ENCODE measurements around the gene COBLL1. TPM values are rescaled to one million over a fixed set of nuclear protein-coding genes. Genes with fewer than 3 reads are reported as not detected.
A peak's percentile ranks its signal among the peaks of the same experiment; 100 is the strongest.

The COBLL1 gene
- total RNA-seq, 3 donors from 2014 or later (not counting 1 experiment from before 2014, with no cell fraction given) = 0.85 to 13.4 (median 2.2) TPM

- no CpG with 5 or more reads among the region's 4 CpGs for WGBS (ENCODE audit: insufficient coverage)
- TF ChIP-seq CTCF (IDR thresholded peaks at IDR 0.05) = no peak
- Histone ChIP-seq H3K27ac (ENCODE audit: low read length) (no peak overlapping the region), H3K4me3 (ENCODE audit: low read length) (no peak overlapping the region), H3K9me3 (ENCODE audit: control insufficient read depth, insufficient read depth, low read length) (no peaks in the 10 kb centered on the region), H3K36me3 (ENCODE audit: control insufficient read depth, insufficient read depth, low read length) (no peaks in the 10 kb centered on the region), H3K27me3 (ENCODE audit: control insufficient read depth, insufficient read depth, low read length) (no peaks in the 10 kb centered on the region), H3K4me1 (ENCODE audit: control insufficient read depth, insufficient read depth, low read length) (no peaks in the 10 kb centered on the region)
- no peak for ATAC-seq
- H3K27me3 Mint-ChIP-seq (ENCODE audit: low read depth in 2 of 2) = peaks cover 0 to 7% of the 10 kb centered on the region in 2 donors
- DNase-seq = no peak
- no peak overlapping the region for H3K4me3 Mint-ChIP-seq
- no peaks in the 10 kb centered on the region for H3K9me3 Mint-ChIP-seq
- no peak overlapping the region for H3K27ac Mint-ChIP-seq
- no peaks in the 10 kb centered on the region for H3K36me3 Mint-ChIP-seq
- intact Hi-C loops (cut with micrococcal nuclease) = no loop called here
- no peaks in the 10 kb centered on the region for H3K4me1 Mint-ChIP-seq
These were observed 98.8 kb downstream of the COBLL1 start for GRCh38 chr2:164742738-164743317.

- ATAC-seq (no peak), DNase-seq (no peak)
- H3K9me3 ChIP-seq (ENCODE audit: control insufficient read depth, insufficient read depth, low read length) = no peaks in the 10 kb centered on the region
- no peaks in the 10 kb centered on the region for H3K9me3 Mint-ChIP-seq
- no peak overlapping the region for H3K27ac ChIP-seq (ENCODE audit: low read length)
- no peaks in the 10 kb centered on the region for H3K4me1 Mint-ChIP-seq
- TF ChIP-seq CTCF (IDR thresholded peaks at IDR 0.05) = no peak
- no peaks in the 10 kb centered on the region for H3K4me1 ChIP-seq (ENCODE audit: control insufficient read depth, insufficient read depth, low read length)
- H3K27me3 ChIP-seq (ENCODE audit: control insufficient read depth, insufficient read depth, low read length) = no peaks in the 10 kb centered on the region
- H3K36me3 Mint-ChIP-seq = no peaks in the 10 kb centered on the region
- no peak overlapping the region for H3K27ac Mint-ChIP-seq
- intact Hi-C loops (cut with micrococcal nuclease) = no loop called here
- H3K4me3 ChIP-seq (ENCODE audit: low read length) = no peak overlapping the region
- WGBS (ENCODE audit: insufficient coverage) = 51% methylated on average over 2 of the region's 3 CpGs
- H3K4me3 Mint-ChIP-seq = no peak overlapping the region
- no peaks in the 10 kb centered on the region for H3K36me3 ChIP-seq (ENCODE audit: control insufficient read depth, insufficient read depth, low read length)
- H3K27me3 Mint-ChIP-seq (ENCODE audit: low read depth in 2 of 2) = peaks cover 0 to 7% of the 10 kb centered on the region in 2 donors
These were observed 101.7 kb downstream of the COBLL1 start for GRCh38 chr2:164739966-164740365.

- no peaks in the 10 kb centered on the region for H3K36me3 Mint-ChIP-seq
- no peaks in the 10 kb centered on the region for H3K4me1 Mint-ChIP-seq
- Histone ChIP-seq H3K4me1 (ENCODE audit: control insufficient read depth, insufficient read depth, low read length) (no peaks in the 10 kb centered on the region), H3K27ac (ENCODE audit: low read length) (no peak overlapping the region), H3K27me3 (ENCODE audit: control insufficient read depth, insufficient read depth, low read length) (no peaks in the 10 kb centered on the region), H3K4me3 (ENCODE audit: low read length) (no peak overlapping the region), H3K36me3 (ENCODE audit: control insufficient read depth, insufficient read depth, low read length) (no peaks in the 10 kb centered on the region), H3K9me3 (ENCODE audit: control insufficient read depth, insufficient read depth, low read length) (no peaks in the 10 kb centered on the region)
- intact Hi-C loops (cut with micrococcal nuclease) = no loop called here
- TF ChIP-seq CTCF (IDR thresholded peaks at IDR 0.05) = peak; percentile 49
- peak in 2 of 3 donors; percentile 50 to 55 for ATAC-seq
- 3% methylated on average over 9 of the region's 9 CpGs for WGBS (ENCODE audit: insufficient coverage)
- H3K9me3 Mint-ChIP-seq = no peaks in the 10 kb centered on the region
- H3K27me3 Mint-ChIP-seq (ENCODE audit: low read depth in 2 of 2) = peaks cover 0 to 7% of the 10 kb centered on the region in 2 donors
- no peak overlapping the region for H3K27ac Mint-ChIP-seq
- no peak overlapping the region for H3K4me3 Mint-ChIP-seq
- peak in 1 of 2 donors; percentile 25 for DNase-seq
These were observed 104.0 kb downstream of the COBLL1 start for GRCh38 chr2:164737612-164738081.
